Measurements from ENCODE around the gene UBL4A.

DNA sequence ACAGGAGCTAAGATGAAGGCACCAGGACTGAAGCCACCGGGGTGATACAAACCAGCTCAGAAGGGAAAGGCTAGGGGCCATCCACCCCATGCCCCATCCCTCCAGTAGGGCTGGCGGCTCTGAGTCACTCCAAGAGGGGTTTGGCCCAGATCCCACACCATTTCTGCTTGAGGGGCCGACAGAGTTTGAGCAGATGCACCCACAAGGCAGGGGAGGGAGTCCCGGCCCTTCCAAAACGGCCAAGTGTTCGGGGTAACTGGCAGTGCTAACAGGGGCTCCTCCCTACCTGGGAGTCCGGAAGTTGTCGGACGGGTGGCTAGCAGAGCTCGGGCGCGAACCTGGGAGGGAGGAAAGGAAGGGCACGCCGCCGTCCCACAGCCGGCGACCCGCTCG, 3.6 kb upstream of the UBL4A start:
- no peak for TF ChIP-seq CTCF (IDR thresholded peaks at IDR 0.05; ENCODE audit: extremely low read depth in 1 of 2, insufficient read depth in 1 of 2, low read depth in 1 of 2, low read length in 2 of 2)
- TF ChIP-seq EZH2 (IDR thresholded peaks at IDR 0.05; ENCODE audit: borderline replicate concordance, low read depth, low read length, severe bottlenecking): no peak
- no peak for TF ChIP-seq POLR2AphosphoS5 (IDR thresholded peaks at IDR 0.05; ENCODE audit: insufficient read depth, low read depth, low read length)
- TF ChIP-seq MYC (IDR thresholded peaks at IDR 0.05; ENCODE audit: low read depth, low read length): no peak
